DMS79 (cell line): Measurements from ENCODE around the gene UBE2C.

Experiments
- DNase-seq: peaks from one replicate; lab custom pipeline; 2025; lab: John Stamatoyannopoulos, UW

UBE2C gene

DNA sequence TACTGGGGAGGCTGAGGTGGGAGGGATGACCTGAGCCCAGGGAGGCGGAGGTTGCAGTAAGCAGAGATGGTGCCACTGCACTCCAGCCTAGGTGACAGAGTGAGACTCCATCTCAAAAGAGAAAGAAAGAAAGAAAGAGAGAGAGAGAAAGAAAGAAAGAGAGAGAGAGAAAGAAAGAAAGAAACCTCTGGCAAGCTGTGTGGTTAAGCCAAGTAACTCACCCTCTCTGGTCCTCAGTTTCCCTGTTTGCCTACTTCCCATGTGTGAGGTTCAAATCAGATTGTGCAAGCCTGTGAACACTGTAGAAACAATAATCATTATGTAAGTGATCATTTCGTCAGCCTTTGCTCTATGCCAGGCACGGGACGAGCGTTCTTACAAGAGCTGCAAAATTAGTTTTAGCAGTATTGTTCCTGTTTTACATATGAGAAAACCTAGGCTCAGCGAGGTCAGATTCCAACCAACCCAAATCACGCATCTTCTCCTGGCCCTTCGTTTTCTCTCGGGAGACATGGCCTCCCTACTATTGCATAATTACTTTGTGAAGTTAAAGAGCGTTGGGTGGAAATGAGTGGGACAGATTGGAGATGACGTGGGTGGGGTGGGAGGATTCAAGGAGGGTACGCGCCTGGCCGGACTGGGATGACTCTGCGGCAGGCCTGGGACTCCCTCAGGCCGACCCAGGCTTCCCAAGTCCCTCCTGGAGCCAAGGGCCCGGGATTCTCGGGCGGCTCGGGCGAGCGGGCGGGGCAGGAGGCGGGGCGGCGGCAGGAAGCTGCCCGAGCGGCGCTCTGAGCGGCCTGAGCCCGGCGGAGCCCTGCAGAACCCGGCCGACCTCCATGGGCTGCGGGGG lies 20.8 kb downstream of the UBE2C start, which contains the start of gene SNX21:
TSS of gene SNX21 (plus strand) at position 770 of the 853 bp plus-strand sequence. CDS start 121 bp downstream, outside the sequence.
- no peak for DNase-seq

DNA sequence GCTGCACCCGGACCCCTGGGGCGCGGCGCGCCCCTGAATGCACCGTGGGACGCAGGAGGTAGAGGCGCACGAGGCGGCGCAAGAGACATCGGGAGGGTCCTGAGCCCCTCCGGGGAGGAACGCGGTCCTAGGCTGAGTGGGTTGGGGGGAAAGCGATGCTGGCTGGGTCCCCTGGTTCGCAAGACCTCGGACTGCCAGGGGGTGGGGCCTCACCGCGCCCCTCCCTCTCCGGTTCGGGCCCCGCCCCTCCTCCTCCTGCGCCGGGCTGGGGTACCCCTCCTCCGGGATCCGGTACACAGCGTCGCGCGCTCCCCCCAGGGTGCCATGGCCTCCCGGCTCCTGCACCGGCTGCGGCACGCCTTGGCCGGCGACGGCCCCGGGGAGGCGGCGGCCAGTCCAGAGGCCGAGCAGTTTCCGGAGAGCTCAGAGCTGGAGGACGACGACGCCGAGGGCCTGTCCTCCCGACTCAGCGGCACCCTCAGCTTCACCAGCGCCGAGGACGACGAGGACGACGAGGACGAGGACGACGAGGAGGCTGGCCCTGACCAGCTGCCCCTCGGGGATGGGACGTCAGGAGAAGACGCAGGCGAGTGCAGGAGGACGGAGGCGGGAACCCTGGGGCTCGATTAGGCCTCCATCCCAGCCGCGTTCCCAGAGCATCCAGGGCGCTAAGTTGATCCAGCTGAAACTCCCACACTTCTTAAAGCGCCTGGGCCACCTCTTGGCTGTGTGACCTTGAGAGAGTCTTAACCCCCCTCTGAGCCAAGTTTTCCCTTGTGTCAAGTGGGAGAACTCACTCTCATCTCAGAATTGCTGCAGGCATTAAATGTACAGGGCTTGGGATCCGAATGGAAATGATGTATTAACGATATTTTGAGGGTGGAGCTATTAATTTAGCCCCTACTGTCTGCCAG lies 21.7 kb downstream of the UBE2C start:
- DNase-seq: no peak

DNA sequence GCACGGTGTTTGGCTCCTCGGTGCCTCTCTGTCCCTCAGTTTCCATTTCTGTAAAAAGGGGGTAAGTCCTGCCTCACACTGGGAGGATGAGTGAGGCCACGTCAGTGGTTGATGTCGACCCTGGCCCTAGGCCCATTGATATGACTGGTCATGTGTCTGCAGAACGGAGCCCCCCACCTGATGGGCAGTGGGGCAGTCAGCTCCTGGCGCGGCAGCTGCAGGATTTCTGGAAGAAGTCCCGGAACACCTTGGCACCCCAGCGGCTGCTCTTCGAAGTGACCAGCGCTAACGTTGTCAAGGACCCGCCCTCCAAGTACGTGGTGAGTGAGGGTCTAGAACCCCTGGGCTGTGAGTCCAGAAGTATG lies 22.3 kb downstream of the UBE2C start:
- no peak for DNase-seq

DNA sequence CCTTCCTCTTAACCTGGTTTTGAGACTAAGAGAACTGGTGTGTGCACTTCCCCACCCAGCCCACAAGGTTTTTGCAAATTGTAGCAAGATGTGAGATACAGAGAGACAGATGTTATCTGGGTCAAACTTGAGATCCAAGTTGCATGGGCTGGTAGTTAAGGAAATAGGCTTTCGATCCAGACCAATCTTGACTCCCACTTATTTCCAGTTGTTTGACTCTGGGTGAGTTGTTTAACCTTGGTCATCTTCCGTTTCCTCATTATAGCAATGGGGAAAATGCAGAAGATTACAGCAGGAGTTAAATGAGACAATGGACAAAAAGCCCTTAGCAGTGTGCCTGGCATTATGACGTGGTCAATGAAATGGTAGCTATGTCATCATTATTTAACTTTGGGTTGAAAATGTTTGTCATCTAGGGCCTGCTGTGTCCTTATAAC lies 22.9 kb downstream of the UBE2C start:
- DNase-seq: no peak

DNA sequence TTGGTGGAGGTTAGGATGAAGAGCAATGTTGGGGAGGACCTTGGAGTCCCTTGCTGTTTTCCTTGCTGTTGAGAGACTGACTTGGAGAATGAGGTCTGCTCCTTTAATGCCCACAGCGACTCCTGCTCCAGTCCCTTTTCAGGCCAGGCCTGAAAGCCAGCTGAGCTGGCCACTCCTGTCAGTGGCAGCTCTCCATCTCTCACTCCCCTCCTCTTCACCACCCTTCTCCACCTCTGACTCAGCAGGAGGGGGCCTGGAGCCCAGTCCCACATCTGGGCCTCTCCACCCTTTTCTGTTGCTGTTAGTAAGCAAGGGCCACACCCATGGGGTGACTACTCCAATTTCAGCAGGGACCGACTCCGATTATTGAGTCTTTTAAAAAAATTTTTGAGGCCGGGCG lies 23.4 kb downstream of the UBE2C start:
- DNase-seq: no peak

- DNase-seq: no peak
These were observed 24.4 kb downstream of the UBE2C start for GRCh38 chr20:45836841-45837240.

GRCh38 chr20:45840700-45841198 lies 28.3 kb downstream of the UBE2C start:
- no peak for DNase-seq

DNA sequence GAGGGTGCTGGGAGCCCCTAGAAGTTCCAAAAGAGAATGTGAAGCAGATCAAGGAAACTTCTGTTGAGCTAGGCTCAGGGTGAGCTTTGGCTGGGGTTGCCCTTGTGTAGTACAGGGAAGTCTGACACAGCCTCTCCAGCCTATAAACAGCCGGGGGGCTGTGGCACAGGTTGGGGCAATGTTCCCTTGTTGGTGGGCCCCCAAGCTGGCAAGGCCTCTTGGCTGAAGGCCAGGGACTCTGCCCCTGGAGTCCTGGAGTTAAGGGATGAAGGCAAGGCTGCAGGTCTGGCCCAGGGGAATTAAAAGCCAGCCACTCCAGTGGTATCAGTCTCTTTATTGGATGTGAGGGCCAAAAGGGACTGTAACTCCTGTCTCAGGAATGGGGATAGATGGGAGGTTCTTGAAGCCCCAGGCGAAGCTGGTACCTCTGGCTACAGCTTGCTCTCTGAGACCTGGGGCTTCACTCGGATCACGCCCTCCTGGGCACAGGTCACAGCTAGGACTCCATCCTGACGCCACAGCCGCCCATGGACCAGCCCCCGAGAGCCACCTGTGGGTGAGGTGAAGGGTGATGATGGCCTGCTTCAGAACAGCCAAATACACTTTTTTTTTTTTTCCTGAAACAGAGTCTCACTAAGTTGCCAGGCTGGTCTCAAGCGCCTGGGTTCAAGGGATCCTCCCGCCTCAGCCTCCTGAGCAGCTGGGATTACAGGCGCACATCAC lies 29.1 kb downstream of the UBE2C start:
- no peak for DNase-seq

- no peak for DNase-seq
These were observed 29.8 kb downstream of the UBE2C start for GRCh38 chr20:45842169-45842812.

- DNase-seq: no peak
These were observed 31.1 kb downstream of the UBE2C start for GRCh38 chr20:45843506-45843905.

- DNase-seq: no peak
These were observed 33.0 kb downstream of the UBE2C start for GRCh38 chr20:45845452-45845851.

DNA sequence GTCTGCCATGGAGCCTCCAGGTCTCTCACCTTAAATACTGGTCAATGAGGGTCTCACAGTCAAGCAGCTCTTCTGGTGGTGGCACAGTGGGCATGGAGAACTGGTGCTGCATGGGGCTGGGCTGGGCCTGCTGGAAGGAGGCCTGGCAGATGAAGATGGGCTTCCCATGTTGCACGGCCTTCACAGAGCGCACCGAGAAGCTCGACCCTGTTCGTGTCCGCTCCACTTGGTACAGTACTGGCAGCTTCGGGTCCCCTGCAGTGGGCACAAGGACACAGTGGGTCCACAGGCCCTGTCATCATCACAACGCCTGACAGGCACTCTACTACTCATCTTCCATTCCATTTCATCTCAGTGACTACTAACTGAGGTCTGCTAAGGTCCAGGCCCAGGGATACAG lies 36.0 kb downstream of the UBE2C start:
- no peak for DNase-seq

GRCh38 chr20:45848969-45849582 lies 36.6 kb downstream of the UBE2C start:
- no peak for DNase-seq

DNA sequence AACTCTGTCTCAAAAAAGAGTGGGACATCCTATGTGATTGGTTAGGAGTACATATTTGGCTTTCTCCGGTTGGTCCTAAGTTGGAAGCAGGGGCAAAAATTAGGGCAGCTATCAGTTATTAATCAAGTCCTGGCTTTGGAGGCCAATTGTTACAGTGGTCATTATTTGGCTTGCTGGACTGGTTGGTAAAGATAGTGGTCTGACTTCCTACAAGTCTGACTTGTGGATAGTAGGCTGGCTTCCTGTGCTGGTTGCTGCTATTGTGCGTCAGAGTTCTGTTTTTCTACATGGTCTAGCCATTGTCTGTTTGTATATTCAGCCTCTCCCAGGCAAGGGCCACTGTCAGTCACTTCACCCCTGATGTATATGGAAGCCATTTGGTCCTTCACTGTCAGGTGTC lies 37.8 kb downstream of the UBE2C start:
- no peak for DNase-seq

GRCh38 chr20:45850926-45851325 lies 38.5 kb downstream of the UBE2C start:
- DNase-seq: no peak

- DNase-seq: no peak
These were observed 39.1 kb downstream of the UBE2C start for GRCh38 chr20:45851501-45851900.

- no peak for DNase-seq
These were observed 39.9 kb downstream of the UBE2C start for GRCh38 chr20:45852326-45852725.

DNA sequence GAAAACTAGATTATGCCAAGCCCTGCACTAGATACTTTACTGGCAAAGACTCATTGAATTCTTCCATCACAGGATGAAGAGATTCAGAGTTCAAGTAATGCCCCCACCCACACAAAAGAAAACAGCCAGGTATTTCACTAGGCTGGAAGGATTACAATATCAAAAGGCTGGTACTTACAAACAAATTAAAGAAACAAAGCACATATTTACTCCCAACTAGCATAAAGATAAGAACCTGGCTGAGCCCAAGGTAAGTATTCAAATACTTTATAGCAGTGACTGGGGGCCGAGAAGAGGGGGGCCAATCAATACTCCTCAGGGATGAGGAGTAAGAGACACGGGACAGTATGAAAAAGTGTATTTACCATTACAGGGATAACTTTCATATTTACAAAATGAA lies 41.0 kb downstream of the UBE2C start:
- no peak for DNase-seq

- DNase-seq: peak; percentile 91
These were observed 44.9 kb downstream of the UBE2C start, which contains the start of the genes ACOT8 and ZSWIM3 for GRCh38 chr20:45857114-45857881. Gene ACOT8, minus strand, starts transcription at chr20:45857392. Its CDS starts 77 bp downstream, at chr20:45857315. Gene ZSWIM3, plus strand, starts transcription at chr20:45857614. Its CDS starts 212 bp downstream, at chr20:45857826.

- DNase-seq: peak; percentile 22
These were observed 45.4 kb downstream of the UBE2C start for GRCh38 chr20:45857882-45858216.
